ENCODE data around the gene ALG1. TPM values are rescaled to one million over a fixed set of nuclear protein-coding genes. Genes with fewer than 3 reads are reported as not detected.
"Not testable (repeated sequence)": the region's sequence is repeated elsewhere in the genome, so short reads cannot be mapped to it uniquely, and the experiment has no call there.

Gene ALG1
- total and polyA plus RNA-seq, 2 of the 13 experiments (the other 11 are each of a cell fraction or from before 2014, with no cell fraction given): 43.3 to 75.6 TPM

DNA sequence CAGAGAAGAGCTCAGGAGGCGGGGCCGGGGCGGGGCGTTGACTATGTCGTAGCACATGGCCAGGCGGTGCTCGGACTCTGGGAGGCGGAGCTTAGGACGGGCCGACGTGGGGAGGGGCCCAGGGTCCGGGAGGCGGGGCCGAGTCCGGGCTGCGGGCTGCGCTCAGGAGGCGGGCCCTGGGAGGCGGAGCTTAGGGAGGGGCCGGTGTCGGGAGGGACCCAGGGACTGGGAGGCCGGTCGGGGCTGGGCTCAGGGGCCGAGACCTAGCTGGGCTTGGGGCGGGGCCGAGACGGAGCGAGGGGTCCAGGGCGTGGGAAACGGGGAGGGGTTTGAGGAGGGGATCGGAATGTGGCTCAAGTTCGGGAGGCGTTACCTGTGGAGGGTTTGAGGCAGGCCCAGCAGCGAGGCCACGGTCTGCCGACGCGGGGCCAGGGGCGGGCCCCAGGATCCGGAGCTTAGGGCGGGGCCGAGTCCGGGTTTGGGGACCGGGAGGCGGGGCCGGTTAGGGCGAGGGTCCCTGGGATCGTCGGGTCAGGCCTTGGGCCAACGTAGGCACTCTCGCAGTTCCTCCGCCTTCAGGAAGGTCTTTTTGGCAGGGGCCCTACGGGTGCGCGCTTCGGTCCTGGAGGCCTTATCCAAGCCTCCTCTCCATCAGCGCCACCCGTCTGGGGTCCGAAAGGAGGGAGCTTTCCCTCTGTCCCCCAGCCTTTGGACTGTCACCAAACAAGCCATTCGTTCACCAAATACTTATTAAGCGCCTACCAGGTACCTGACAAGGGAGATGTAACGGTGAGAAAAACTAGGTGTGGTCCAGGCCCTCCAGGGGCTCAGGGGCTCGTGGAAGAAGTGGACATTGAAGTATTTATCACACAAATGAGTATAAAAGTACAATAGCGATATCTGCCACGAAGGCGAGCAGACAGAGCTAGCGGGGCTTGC, 26.8 kb downstream of the ALG1 start (continued):
- TF ChIP-seq HNRNPK (IDR thresholded peaks at IDR 0.05; ENCODE audit: low read depth, low read length, poor library complexity, severe bottlenecking) (peak; percentile 90), SP1 (CRISPR knock-in tag; IDR thresholded peaks at IDR 0.05) (0 out of 2 replicates have a peak, but pooled peaks have one; percentile 14), THAP8 (CRISPR knock-in tag; IDR thresholded peaks at IDR 0.05; ENCODE audit: borderline replicate concordance) (peak; percentile 31; the same call in 1 of the 2 replicates), SKI (IDR thresholded peaks at IDR 0.05; ENCODE audit: partially characterized antibody) (peak; percentile 21), NFAT5 (CRISPR knock-in tag; IDR thresholded peaks at IDR 0.05) (peak; percentile 27; the same call in 1 of the 2 replicates), ZNF607 (CRISPR knock-in tag; IDR thresholded peaks at IDR 0.05; ENCODE audit: borderline replicate concordance) (peak; percentile 74; the same call in 1 of the 2 replicates), MAF1 (CRISPR knock-in tag; IDR thresholded peaks at IDR 0.05; ENCODE audit: borderline replicate concordance) (0 out of 2 replicates have a peak, but pooled peaks have one; percentile 25), ZFY (CRISPR knock-in tag; IDR thresholded peaks at IDR 0.05) (peak; percentile 57), PHF20 (CRISPR knock-in tag; IDR thresholded peaks at IDR 0.05) (peak; percentile 42; the same call in 1 of the 2 replicates)
- TF ChIP-seq SP1 (IDR thresholded peaks at IDR 0.05): not testable (repeated sequence)
- TF ChIP-seq, protein P1, sequence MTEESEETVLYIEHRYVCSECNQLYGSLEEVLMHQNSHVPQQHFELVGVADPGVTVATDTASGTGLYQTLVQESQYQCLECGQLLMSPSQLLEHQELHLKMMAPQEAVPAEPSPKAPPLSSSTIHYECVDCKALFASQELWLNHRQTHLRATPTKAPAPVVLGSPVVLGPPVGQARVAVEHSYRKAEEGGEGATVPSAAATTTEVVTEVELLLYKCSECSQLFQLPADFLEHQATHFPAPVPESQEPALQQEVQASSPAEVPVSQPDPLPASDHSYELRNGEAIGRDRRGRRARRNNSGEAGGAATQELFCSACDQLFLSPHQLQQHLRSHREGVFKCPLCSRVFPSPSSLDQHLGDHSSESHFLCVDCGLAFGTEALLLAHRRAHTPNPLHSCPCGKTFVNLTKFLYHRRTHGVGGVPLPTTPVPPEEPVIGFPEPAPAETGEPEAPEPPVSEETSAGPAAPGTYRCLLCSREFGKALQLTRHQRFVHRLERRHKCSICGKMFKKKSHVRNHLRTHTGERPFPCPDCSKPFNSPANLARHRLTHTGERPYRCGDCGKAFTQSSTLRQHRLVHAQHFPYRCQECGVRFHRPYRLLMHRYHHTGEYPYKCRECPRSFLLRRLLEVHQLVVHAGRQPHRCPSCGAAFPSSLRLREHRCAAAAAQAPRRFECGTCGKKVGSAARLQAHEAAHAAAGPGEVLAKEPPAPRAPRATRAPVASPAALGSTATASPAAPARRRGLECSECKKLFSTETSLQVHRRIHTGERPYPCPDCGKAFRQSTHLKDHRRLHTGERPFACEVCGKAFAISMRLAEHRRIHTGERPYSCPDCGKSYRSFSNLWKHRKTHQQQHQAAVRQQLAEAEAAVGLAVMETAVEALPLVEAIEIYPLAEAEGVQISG (CRISPR knock-in tag; IDR thresholded peaks at IDR 0.05): peak; percentile 62
- TF ChIP-seq, protein P2, sequence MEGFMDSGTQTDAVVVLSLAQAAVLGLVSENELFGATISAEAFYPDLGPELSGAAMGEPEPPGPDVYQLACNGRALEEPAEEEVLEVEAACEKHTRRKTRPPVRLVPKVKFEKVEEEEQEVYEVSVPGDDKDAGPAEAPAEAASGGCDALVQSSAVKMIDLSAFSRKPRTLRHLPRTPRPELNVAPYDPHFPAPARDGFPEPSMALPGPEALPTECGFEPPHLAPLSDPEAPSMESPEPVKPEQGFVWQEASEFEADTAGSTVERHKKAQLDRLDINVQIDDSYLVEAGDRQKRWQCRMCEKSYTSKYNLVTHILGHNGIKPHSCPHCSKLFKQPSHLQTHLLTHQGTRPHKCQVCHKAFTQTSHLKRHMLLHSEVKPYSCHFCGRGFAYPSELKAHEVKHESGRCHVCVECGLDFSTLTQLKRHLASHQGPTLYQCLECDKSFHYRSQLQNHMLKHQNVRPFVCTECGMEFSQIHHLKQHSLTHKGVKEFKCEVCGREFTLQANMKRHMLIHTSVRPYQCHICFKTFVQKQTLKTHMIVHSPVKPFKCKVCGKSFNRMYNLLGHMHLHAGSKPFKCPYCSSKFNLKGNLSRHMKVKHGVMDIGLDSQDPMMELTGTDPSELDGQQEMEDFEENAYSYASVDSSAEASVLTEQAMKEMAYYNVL (CRISPR knock-in tag; IDR thresholded peaks at IDR 0.05; ENCODE audit: borderline replicate concordance): 0 out of 2 replicates have a peak, but pooled peaks have one; percentile 18
- TF ChIP-seq, protein P3, sequence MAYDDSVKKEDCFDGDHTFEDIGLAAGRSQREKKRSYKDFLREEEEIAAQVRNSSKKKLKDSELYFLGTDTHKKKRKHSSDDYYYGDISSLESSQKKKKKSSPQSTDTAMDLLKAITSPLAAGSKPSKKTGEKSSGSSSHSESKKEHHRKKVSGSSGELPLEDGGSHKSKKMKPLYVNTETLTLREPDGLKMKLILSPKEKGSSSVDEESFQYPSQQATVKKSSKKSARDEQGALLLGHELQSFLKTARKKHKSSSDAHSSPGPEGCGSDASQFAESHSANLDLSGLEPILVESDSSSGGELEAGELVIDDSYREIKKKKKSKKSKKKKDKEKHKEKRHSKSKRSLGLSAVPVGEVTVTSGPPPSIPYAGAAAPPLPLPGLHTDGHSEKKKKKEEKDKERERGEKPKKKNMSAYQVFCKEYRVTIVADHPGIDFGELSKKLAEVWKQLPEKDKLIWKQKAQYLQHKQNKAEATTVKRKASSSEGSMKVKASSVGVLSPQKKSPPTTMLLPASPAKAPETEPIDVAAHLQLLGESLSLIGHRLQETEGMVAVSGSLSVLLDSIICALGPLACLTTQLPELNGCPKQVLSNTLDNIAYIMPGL (CRISPR knock-in tag; IDR thresholded peaks at IDR 0.05; ENCODE audit: borderline replicate concordance in 1 of 2, low read depth in 1 of 2): peak in 1 of 2 experiments; percentile 32; a peak in 1 of 4 replicates
